NCI-H526 (cell line): ENCODE results near the gene PTPMT1.

Source experiments
- DNase-seq, 2 experiments: peaks; one replicate each; lab custom pipeline; 2025; lab: John Stamatoyannopoulos, UW

The PTPMT1 gene

GRCh38 chr11:47607380-47607779 lies 42.0 kb downstream of the PTPMT1 start:
- DNase-seq = no peak

- DNase-seq = no peak
Observed at GRCh38 chr11:47609675-47610074, 44.3 kb downstream of the PTPMT1 start.

- DNase-seq = no peak
Observed at GRCh38 chr11:47611348-47611794, 46.0 kb downstream of the PTPMT1 start.

GRCh38 chr11:47615249-47615648 lies 49.9 kb downstream of the PTPMT1 start:
- DNase-seq = no peak

GRCh38 chr11:47616726-47617416 lies 51.5 kb downstream of the PTPMT1 start:
- peak; percentile 2 to 39 for DNase-seq

GRCh38 chr11:47617417-47617809 lies 52.0 kb downstream of the PTPMT1 start:
- DNase-seq = no peak

- DNase-seq = no peak
Observed at GRCh38 chr11:47620836-47621378, 55.5 kb downstream of the PTPMT1 start.
